ACC112 (cell line): Measurements from ENCODE around the gene TEAD1.

Source experiments
- H2AFZ ChIP-seq: fragments of 200-600 bp; sonication (generic); one replicate; pipeline ENCODE4 v1.6.0; 2017; ENCODE audit warnings: antibody characterized with exemption, low read length; ENCODE audit not compliant: unreplicated experiment
- H3K27ac ChIP-seq: fragments of 200-600 bp; sonication (generic); 2 replicates; pipeline ENCODE4 v1.5.1; 2014; ENCODE audit warnings: low read depth, mild to moderate bottlenecking, antibody characterized with exemption, low read length, moderate library complexity
- H3K27me3 ChIP-seq: fragments of 200-600 bp; sonication (generic); 2 replicates; pipeline ENCODE4 v1.6.1; 2014; ENCODE audit warnings: mild to moderate bottlenecking, antibody characterized with exemption, low read length, moderate library complexity, mixed read lengths; ENCODE audit not compliant: insufficient read depth
- H3K36me3 ChIP-seq: fragments of 200-600 bp; sonication (generic); 2 replicates; pipeline ENCODE4 v1.6.1; 2016; ENCODE audit warnings: mild to moderate bottlenecking, antibody characterized with exemption, low read length, moderate library complexity, mixed read lengths; ENCODE audit not compliant: insufficient read depth
- H3K4me1 ChIP-seq: fragments of 200-600 bp; sonication (generic); one replicate; pipeline ENCODE4 v1.6.1; 2016; ENCODE audit warnings: low read length, mixed read lengths; ENCODE audit not compliant: insufficient read depth, unreplicated experiment, control insufficient read depth
- H3K4me3 ChIP-seq: fragments of 200-600 bp; sonication (generic); 2 replicates; pipeline ENCODE4 v1.5.1; 2014; ENCODE audit warnings: mild to moderate bottlenecking, low read depth, low read length
- H3K79me2 ChIP-seq: fragments of 200-600 bp; sonication (generic); one replicate; pipeline ENCODE4 v1.6.0; 2016; ENCODE audit warnings: low read length; ENCODE audit not compliant: control insufficient read depth, unreplicated experiment, insufficient read depth

The TEAD1 gene

GRCh38 chr11:12678092-12678491, 3.9 kb downstream of the TEAD1 start:
- Histone ChIP-seq H3K4me1 (peaks cover 37% of the 10 kb centered on the region), H2AFZ (no peak overlapping the region), H3K36me3 (no peaks in the 10 kb centered on the region; the same call in 1 of the 2 replicates), H3K4me3 (peak overlapping the region; percentile 98), H3K27me3 (no peaks in the 10 kb centered on the region), H3K27ac (peak overlapping the region; percentile 74), H3K79me2 (peaks cover 87% of the 10 kb centered on the region)

DNA sequence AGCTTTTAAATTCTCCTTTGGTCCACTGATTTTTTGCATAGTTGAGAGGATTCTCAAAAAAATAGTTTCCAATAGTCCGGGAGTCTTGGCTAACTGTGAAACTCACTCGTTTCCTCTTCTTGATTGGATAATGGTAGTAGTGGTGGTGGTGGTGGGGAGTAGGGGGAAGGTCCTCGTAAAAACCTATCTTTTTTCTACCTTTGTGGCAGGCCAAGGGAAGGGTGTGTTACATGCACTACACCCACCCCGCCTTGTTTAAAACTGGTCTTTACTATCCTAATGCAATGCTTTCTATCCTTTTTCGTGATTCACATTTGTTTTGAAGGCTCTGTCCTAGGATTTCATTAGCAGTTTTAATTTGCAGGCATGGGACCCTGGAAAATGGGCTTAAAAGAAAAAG, 4.8 kb downstream of the TEAD1 start:
- Histone ChIP-seq H3K4me3 (peak overlapping the region; percentile 98), H3K4me1 (peaks cover 46% of the 10 kb centered on the region), H3K36me3 (no peaks in the 10 kb centered on the region; the same call in 1 of the 2 replicates), H3K79me2 (peaks cover 96% of the 10 kb centered on the region), H2AFZ (no peak overlapping the region), H3K27ac (peak overlapping the region; percentile 74), H3K27me3 (no peaks in the 10 kb centered on the region)

- H3K36me3 ChIP-seq = no peaks in the 10 kb centered on the region; the same call in 1 of the 2 replicates
- peak overlapping the region; percentile 74 for H3K27ac ChIP-seq
- peak overlapping the region; percentile 98 for H3K4me3 ChIP-seq
- peaks cover 50% of the 10 kb centered on the region for H3K4me1 ChIP-seq
- H3K79me2 ChIP-seq = peaks cover 99% of the 10 kb centered on the region
- no peak overlapping the region for H2AFZ ChIP-seq
- no peaks in the 10 kb centered on the region for H3K27me3 ChIP-seq
Observed at GRCh38 chr11:12679471-12679870, 5.2 kb downstream of the TEAD1 start.

- no peaks in the 10 kb centered on the region; the same call in 1 of the 2 replicates for H3K36me3 ChIP-seq
- peaks cover 60% of the 10 kb centered on the region for H3K4me1 ChIP-seq
- H3K79me2 ChIP-seq = peaks cover 99% of the 10 kb centered on the region
- no peaks in the 10 kb centered on the region for H3K27me3 ChIP-seq
- peak overlapping the region; percentile 98 for H3K4me3 ChIP-seq
- no peak overlapping the region for H2AFZ ChIP-seq
- peak overlapping the region; percentile 74 for H3K27ac ChIP-seq
Observed at GRCh38 chr11:12680246-12680939, 6.2 kb downstream of the TEAD1 start.

DNA sequence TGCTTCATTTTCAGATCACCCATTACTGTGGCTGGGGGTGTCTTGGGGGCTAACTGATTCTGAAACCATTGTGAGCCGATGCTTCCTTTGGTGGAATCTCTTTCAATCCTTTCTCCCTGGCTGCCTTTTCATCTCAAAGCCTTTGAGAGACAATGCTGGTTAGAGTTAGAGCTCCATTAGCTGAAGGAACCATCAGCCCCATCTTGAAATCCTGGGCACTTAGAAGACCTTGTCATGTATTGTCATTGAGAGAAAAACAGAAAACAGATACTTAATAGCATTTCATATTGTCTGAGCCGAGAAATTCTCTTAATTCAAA, 6.7 kb downstream of the TEAD1 start:
- Histone ChIP-seq H3K27me3 (no peaks in the 10 kb centered on the region), H3K36me3 (no peaks in the 10 kb centered on the region; the same call in 1 of the 2 replicates), H3K79me2 (peaks cover 99% of the 10 kb centered on the region), H2AFZ (no peak overlapping the region), H3K4me1 (peaks cover 65% of the 10 kb centered on the region), H3K4me3 (no peak overlapping the region), H3K27ac (no peak overlapping the region)

DNA sequence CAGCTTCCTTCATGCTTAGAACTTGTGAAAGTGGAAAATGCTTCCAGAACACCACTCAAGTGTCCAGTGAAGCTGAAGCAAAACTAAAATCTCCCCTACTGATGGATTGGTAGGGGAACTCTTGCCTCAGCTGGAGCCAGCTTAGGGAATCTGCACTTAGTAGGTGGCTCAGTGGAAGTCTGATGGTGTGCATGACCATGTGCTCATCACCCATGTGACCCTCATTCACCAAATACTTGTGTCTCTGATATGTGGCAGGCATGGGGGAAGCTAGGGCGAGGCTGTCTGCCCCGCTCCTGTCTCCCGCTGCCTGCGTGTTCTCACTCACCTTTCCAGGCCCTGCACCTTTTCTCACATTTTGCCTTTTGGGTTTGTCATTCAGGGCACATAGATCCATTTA, 7.2 kb downstream of the TEAD1 start:
- no peaks in the 10 kb centered on the region; the same call in 1 of the 2 replicates for H3K36me3 ChIP-seq
- H3K4me1 ChIP-seq = peaks cover 70% of the 10 kb centered on the region
- peaks cover 98% of the 10 kb centered on the region for H3K79me2 ChIP-seq
- no peak overlapping the region for H3K27ac ChIP-seq
- no peaks in the 10 kb centered on the region for H3K27me3 ChIP-seq
- H3K4me3 ChIP-seq = no peak overlapping the region
- H2AFZ ChIP-seq = no peak overlapping the region

- H3K79me2 ChIP-seq = peaks cover 98% of the 10 kb centered on the region
- no peak overlapping the region for H3K27ac ChIP-seq
- H2AFZ ChIP-seq = no peak overlapping the region
- H3K27me3 ChIP-seq = no peaks in the 10 kb centered on the region
- no peak overlapping the region for H3K4me3 ChIP-seq
- peaks cover 79% of the 10 kb centered on the region for H3K4me1 ChIP-seq
- H3K36me3 ChIP-seq = no peaks in the 10 kb centered on the region; the same call in 1 of the 2 replicates
Observed at GRCh38 chr11:12682288-12682687, 8.1 kb downstream of the TEAD1 start.

DNA sequence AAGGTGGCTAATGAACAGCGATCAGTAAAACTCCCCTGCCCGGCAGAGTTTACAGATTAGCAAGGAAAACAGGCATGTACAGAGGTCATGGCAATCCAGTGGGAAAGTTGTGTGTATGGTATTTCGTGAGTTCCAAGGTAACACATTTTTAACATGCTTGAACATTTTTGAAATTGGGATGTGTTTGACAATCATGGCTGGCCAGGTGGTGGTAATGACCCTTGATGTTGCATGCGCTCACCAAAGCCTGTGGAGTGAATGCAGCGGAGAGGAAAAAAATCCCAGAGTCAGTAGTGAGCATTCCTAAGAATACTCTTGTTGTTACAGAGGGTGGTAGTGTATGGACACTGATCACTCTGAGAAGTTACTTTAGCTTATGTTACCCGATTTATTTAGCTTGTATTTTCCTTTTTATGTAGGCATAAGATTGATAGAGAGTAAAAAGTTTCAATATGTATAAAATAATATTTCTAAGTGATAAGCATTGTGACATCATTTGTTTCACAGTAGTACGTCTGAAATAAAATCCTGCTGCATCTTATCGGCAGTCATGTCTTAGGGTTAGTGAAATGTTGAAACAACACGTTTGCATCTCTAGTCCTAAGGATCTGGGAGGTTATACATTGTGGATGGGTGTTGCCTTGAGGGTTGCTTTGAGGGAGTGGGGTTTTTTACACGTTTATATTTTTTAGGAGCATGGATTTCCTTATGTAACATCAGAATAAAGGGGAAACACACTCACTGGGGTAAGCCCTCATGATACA, 8.7 kb downstream of the TEAD1 start:
- Histone ChIP-seq H3K4me3 (no peak overlapping the region), H3K79me2 (peaks cover 98% of the 10 kb centered on the region), H3K27ac (0 out of 2 replicates have a peak overlapping the region, but pooled peaks have one; percentile 93), H3K36me3 (no peaks in the 10 kb centered on the region; the same call in 1 of the 2 replicates), H3K27me3 (no peaks in the 10 kb centered on the region), H2AFZ (no peak overlapping the region), H3K4me1 (peaks cover 83% of the 10 kb centered on the region)

GRCh38 chr11:12683874-12684273, 9.7 kb downstream of the TEAD1 start:
- H3K27me3 ChIP-seq = no peaks in the 10 kb centered on the region
- peaks cover 98% of the 10 kb centered on the region for H3K79me2 ChIP-seq
- H3K27ac ChIP-seq = peak overlapping the region; percentile 93
- H2AFZ ChIP-seq = no peak overlapping the region
- no peaks in the 10 kb centered on the region; the same call in 1 of the 2 replicates for H3K36me3 ChIP-seq
- H3K4me3 ChIP-seq = no peak overlapping the region
- peaks cover 83% of the 10 kb centered on the region for H3K4me1 ChIP-seq

GRCh38 chr11:12684315-12684714, 10.1 kb downstream of the TEAD1 start:
- Histone ChIP-seq H2AFZ (no peak overlapping the region), H3K36me3 (no peaks in the 10 kb centered on the region; the same call in 1 of the 2 replicates), H3K79me2 (peaks cover 98% of the 10 kb centered on the region), H3K27ac (peak overlapping the region; percentile 93), H3K4me1 (peaks cover 83% of the 10 kb centered on the region), H3K4me3 (0 out of 2 replicates have a peak overlapping the region, but pooled peaks have one; percentile 14), H3K27me3 (no peaks in the 10 kb centered on the region)
